ENCODE results near the gene PLCL1.
"Not testable (repeated sequence)": the region's sequence is repeated elsewhere in the genome, so short reads cannot be mapped to it uniquely, and the experiment has no call there.

Gene PLCL1

DNA sequence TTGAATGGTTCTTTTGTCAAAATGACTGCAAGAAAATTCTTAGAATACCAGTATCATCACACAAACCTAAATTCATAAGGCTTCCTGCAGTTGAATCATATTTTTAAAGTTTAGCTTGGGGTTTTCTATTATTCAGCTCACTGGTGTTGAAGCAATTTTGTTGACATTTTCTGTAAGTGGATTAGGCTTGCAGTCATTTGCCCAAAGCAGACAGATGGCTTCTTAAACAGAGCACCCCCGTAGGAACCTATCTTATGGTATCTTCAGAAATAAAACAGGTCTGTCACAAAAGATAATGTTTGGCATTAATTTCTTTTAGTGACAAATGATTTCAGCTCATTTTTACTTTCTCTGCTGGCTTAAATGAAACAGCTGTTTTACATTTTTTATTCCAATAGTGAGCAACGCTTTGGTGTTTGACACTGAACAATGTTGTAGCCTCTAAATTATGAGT is 331.1 kb downstream of the PLCL1 start:
- no peak for DNase-seq

- no peak for DNase-seq
Observed at GRCh38 chr2:198136142-198136541, 331.7 kb downstream of the PLCL1 start.

DNA sequence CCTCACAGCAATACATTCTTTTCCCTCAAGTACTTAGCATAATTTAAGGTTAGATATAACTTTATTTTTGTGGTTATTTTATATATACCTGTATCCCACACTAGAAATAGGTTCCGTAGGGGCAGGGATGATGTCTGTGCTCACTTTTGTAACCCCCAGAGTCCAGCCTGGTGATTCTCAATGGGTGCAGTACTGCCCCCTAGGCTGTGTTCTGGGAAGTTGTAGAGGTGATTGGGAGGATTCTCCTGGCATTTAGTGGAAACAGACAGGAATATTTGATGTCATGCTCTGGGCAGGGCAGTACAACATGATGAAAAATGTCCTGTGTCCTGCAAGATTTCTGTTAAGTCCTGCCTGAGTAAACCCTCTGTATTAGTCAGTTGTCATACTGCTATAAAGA is 333.3 kb downstream of the PLCL1 start:
- DNase-seq, result no peak

- no peak for DNase-seq
Observed at GRCh38 chr2:198141726-198142125, 337.3 kb downstream of the PLCL1 start.

- DNase-seq, result no peak
Observed at GRCh38 chr2:198143156-198143555, 338.8 kb downstream of the PLCL1 start.

DNA sequence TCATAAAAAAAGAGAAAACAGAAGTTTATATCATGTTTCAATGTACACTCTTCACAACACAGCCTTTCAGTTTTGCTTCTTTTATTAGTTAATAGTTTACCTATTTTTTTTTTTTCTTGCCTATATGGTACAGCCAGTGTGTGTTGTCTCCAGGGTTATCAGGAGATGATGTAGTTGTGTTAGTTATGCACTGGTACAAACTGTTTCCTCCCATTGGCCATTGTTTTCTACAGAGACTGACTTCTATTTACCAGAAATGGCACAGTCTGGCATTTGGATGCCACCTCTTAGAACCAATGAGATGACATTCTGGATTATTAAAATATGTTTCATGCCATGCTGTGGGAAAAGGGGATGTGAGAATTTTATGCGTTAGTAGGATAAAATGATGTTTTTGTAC is 339.4 kb downstream of the PLCL1 start:
- no peak for DNase-seq

GRCh38 chr2:198144660-198145059 is 340.3 kb downstream of the PLCL1 start:
- no peak for DNase-seq

DNA sequence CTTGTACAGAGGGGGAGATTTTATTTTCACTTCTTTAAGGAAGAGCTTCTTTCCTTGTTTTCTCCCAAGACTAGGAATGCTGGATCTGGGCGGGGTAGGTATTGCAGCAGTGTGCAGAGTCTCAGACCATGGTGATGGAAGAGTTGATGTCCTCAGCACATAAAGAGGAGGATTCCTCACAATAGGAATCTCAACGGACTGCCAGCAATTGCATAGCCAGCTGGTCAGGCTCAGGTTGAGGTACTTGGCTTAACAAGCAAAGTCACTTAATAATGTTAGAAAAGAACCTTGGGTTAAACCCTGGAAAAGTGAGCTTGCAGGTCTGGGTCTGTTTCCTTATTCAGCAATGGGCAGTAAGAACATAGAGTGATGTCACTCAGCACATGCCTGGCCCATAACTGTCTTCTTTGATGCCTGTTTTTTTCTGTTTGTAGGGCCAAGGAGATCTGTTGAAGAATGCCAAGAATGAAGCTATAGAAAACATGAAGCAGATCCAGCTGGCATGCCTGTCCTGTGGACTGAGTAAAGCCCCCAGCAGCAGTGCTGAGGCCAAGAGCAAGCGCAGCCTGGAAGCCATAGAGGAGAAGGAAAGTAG is 342.1 kb downstream of the PLCL1 start:
- DNase-seq, result no peak

- DNase-seq, result no peak
Observed at GRCh38 chr2:198157314-198157713, 352.9 kb downstream of the PLCL1 start.

GRCh38 chr2:198161151-198161550 is 356.8 kb downstream of the PLCL1 start:
- no peak for DNase-seq

GRCh38 chr2:198162276-198162675 is 357.9 kb downstream of the PLCL1 start:
- no peak for DNase-seq

DNA sequence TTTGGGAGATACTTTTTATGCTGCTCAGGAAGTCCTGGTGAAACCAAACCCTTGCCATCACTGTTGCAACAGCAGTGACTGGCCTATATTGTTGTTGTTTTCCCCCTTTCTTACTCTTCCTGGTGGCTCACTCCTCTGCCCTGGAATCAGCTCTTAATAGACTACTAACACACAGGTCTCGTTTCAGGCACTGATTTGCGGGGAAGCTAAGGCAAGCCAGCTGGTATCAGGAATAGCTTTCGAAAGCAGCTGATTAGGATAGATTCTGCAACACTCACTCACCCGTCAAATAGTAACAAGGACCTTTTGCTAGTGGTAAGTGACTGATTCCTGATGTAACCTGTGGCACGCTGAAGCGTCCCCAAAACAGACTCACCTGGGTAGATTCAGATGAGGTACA is 360.4 kb downstream of the PLCL1 start:
- DNase-seq, result no peak

DNA sequence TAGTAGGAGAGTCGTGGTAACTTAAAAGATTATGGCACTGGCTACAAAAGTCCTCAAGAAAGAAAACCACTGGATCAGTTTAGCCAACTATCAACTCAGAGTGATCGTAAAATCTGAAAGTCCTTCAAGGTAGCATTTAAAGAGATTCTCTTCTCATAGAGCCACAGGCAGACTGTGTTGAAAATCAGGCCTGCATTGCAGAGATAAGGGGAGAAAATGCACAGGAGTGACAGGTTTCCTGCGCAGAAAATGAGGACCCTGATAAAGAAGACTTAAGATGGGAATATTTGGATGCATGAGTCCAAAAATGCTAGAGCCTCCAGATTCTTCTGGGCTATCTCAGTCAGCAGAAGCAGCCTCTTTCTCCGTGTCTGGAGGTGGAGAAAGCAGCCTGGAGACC is 360.9 kb downstream of the PLCL1 start:
- DNase-seq, result no peak

DNA sequence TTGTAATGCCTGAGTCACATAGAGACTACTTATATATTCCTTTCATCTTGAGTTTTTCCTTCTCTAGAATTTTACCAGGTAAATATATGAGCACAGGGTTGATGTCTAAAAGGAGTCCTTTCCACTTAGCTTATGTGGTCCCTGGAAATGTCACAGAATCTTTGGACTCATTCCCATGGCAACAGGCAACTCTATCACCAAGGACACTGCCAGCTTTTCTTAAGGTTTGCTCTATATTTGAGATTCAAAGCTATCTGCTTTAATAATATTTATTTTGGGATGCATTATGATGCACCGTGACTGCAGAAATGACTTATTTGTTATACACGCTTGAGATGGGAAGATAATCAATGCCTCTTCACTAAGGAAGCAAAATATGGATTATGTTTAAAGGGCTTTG is 363.0 kb downstream of the PLCL1 start:
- no peak for DNase-seq

DNA sequence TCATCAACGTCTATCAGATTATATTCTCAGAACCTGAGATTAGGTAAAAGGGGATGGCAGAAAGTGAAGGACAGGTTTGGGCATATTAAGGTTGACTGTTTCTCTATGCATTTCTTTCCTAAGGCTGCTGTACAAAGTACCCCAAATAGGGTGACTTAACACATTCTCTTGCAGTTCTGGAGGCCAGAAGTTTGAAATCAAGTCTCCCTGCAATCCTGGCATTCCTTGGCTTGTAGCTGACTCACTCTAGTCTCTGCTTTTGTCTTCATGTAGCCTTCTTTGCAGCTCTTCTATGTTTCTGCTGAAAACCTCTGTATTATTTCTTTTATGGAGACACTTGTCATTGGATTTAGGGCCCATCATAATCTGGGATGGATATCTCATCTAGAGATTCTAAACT is 364.3 kb downstream of the PLCL1 start:
- no peak for DNase-seq

DNA sequence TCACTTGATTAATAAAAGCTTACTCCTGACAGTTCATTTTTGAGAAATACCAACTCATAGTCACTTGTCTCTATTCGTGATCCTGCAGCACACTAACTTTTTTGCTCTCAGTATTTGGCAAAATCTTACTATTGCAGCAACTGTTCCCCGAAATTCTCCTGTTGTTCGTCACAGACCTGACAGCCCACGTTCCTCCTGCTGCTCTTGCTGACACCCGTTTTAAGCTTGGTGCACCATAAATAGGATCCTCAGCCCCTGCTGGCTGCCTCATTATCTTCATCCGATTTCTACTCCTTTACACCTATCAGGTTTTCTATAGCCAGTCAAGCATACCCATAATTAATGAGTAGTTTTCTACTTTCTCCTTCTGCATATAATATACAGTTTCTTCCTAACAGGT is 368.8 kb downstream of the PLCL1 start:
- no peak for DNase-seq

DNA sequence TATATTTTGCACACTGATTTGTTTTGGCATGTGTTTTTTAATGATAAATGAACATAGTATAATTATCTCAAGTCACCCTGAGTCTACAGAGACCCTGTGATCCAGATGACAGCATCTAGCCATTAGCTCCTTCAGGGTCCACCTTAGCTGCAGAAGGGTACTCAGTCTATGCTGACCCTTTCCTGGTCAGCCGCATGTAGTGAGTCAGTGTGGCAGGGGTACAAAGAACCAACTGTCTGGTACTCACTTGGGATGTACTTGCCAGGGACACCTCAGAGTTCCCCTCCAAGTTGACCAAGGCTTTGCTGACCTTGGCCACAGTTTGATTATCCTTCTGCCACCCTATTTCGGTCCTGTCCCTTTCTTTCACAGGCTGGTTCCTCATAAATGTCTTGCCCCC is 369.5 kb downstream of the PLCL1 start:
- no peak for DNase-seq

DNA sequence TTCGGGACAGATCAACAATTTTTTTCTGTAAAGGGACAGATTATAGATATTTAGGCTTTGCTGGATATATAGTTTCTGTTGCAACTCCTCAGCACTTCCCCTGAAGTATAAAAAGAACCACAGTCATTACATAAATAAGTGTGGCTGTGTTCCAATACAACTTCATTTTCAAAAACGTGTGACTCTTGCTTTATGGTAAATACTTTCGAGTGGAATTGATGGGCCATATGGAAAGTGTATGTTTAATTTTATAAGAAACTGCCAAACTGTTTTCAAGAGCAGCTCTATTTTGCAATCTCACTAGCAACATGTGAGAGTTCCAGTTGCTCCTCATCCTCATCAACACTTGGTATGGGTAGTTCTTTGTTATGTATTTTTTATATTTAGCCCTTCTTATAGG is 370.9 kb downstream of the PLCL1 start:
- no peak for DNase-seq

- no peak for DNase-seq
Observed at GRCh38 chr2:198177040-198177439, 372.6 kb downstream of the PLCL1 start.

DNA sequence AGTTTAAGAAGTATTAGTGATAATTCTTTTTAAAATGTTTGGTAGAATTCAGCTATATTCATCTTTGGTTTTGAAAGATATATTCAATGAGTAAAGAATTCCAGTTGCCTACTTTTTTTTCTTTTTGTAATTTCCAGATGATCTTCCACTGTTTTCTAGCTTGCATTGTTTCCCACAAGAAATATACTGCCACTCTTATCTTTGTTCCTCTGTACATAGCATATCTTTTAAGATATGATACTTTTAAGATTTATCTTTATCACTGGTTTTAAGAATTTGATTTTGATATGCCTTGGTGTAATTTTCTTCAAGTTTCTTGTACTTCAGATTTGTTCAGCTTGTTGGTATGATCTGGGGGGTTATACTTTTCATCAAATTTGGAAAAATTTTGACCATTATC is 374.4 kb downstream of the PLCL1 start:
- no peak for DNase-seq

DNA sequence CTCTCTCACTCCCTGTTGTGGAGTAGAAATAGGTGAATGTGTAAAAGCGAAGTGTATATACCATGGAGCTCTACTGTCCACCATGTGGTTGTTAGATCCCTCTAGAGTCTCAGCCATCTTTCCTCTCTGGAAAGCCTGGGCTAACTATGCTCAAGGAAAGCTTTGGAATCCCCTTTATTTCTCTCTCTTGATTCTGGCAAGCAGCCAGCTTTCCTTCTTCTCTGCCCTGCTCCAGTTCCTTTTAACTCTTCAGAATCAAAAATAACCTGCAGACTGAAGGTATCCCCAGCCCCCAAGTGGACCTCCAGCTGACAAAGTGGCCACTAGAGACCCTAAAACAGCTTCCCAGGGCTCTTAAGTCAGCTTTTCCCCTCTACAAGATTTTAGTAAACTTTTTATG is 381.9 kb downstream of the PLCL1 start:
- DNase-seq, result no peak

DNA sequence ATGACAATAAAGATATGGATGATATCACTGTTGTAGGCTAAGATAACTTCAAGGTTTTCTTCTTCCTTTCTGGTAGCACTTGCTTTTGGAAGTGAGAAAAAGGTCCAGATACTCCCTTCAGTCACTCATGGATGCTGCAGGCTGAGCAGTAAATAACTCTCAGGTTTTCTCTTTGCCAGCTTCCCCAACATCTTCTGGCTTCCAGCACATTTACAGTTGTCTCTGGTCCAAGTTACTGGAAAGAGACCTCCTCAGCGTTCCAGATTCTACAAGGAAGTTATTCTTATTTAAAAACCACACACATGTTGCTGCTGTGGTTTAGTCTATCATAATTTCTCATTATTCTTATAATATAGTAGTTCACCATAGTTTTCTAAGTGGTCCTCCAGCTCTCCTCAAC is 383.4 kb downstream of the PLCL1 start:
- DNase-seq, result no peak

- no peak for DNase-seq
Observed at GRCh38 chr2:198188982-198189381, 384.6 kb downstream of the PLCL1 start.

DNA sequence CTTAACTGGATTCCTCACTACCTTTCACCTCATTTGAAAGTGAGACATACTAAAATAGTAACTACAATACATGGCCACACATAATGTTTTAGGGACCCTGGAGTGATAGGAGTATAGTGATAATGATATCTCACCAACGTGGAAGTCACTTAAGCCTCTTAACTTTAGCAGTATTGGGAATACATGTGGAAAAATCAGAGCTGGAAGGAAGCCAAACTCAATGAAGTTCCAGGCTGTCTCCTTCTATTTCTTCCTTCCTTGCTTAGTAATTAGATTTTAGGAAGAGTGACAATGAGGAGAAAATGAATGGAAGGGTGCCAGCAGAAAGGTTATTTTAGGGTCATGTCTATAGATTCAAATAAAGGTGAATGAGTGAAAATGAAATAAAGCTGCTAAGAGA is 387.3 kb downstream of the PLCL1 start:
- DNase-seq, result no peak

DNA sequence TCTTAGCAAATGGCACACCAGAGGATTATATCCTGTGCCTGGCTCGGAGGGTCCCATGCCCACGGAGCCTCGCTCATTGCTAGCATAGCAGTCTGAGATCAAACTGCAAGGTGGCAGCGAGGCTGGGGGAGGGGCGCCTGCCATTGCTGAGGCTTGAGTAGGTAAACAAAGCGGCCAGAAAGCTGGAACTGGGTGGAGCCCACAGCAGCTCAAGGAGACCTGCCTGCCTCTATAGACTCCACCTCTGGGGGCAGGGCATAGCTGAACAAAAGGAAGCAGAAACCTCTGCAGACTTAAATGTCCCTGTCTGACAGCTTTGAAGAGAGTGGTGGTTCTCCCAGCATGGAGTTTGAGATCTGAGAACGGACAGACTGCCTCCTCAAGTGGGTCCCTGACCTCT is 392.2 kb downstream of the PLCL1 start:
- DNase-seq, result not testable (repeated sequence)
